MCF 10A (cell line): Measurements from ENCODE around the gene CA10. TPM values are rescaled to one million over a fixed set of nuclear protein-coding genes. Genes with fewer than 3 reads are reported as not detected.

Experiments
- BruUV-seq: library from RNA; stranded (reverse); fragments of 400-500 nt; replicated peaks from 2 replicates; lab custom pipeline; 2021; lab: Mats Ljungman, UMichigan
- CTCF ChIA-PET: fragments of 300-600 bp; sonication (Branson Sonifier 250); formaldehyde crosslinking; extraction: SDS; loops from one replicate; lab custom pipeline; 2021; ENCODE audit warnings: antibody characterized with exemption, inconsistent platforms; lab: Yijun Ruan, JAX
- POLR2A ChIA-PET: fragments of 300-600, 350-650 bp; sonication (Branson Sonifier 250); formaldehyde crosslinking; extraction: SDS; loops from one replicate; lab custom pipeline; 2020; ENCODE audit warnings: antibody characterized with exemption, inconsistent platforms; lab: Yijun Ruan, JAX
- DNase-seq: peaks from one replicate; pipeline ENCODE4 v3.0.0-alpha.2; 2018; ENCODE audit not compliant: unreplicated experiment
- H3K27ac Mint-ChIP-seq: one replicate; pipeline ENCODE4 v1.8.0; 2022; ENCODE audit warnings: mild to moderate bottlenecking, low read depth, mixed read lengths; ENCODE audit not compliant: unreplicated experiment
- H3K27me3 Mint-ChIP-seq: one replicate; pipeline ENCODE4 v1.8.0; 2022; ENCODE audit warnings: mixed read lengths; ENCODE audit not compliant: insufficient read depth, unreplicated experiment
- H3K36me3 Mint-ChIP-seq: one replicate; pipeline ENCODE4 v1.8.0; 2022; ENCODE audit warnings: mild to moderate bottlenecking, moderate library complexity, mixed read lengths; ENCODE audit not compliant: insufficient read depth, unreplicated experiment
- H3K4me1 Mint-ChIP-seq: one replicate; pipeline ENCODE4 v1.8.0; 2022; ENCODE audit warnings: mixed read lengths; ENCODE audit not compliant: insufficient read depth, unreplicated experiment
- H3K4me3 Mint-ChIP-seq: one replicate; pipeline ENCODE4 v1.8.0; 2022; ENCODE audit warnings: mild to moderate bottlenecking, moderate library complexity, mixed read lengths; ENCODE audit not compliant: unreplicated experiment
- H3K9me3 Mint-ChIP-seq: one replicate; pipeline ENCODE4 v1.8.0; 2022; ENCODE audit warnings: mixed read lengths; ENCODE audit not compliant: unreplicated experiment
- intact Hi-C: fragments of 100-400 bp; cut with micrococcal nuclease; formaldehyde crosslinking; loops from 2 replicates; pipeline ENCODE4 v1.14.1; 2022
- total RNA-seq: library from RNA; stranded (reverse); gene quantifications from 2 replicates; pipeline ENCODE4 v1.2.3, GENCODE V29; 2022
- TF ChIP-seq, protein P1 (sequence below): fragments of 200-600 bp; IDR thresholded peaks from one replicate; pipeline ENCODE4 v1.8.0; 2022; ENCODE audit warnings: antibody characterized with exemption, mild to moderate bottlenecking; ENCODE audit not compliant: unreplicated experiment

CA10 gene
- total RNA-seq, 1 experiment from 2014 or later: not detected

DNA sequence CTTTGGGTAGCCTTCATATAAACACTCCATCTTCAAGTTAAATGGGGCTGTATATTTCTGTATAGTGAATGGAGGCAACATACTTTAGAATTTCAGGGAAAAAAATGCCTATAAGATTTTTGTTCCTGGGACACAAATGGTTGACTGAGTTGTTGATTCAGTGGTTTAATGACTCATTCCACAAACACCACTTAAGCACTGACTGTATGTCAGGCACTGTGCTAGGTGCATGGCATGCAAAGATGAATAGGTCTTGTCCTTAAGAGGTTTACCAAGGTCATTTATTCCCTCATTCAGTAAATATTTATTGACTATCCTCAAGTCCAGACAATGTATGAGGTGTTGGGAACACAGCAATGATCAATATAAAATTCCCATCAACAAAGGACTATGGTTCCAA is 417.1 kb downstream of the CA10 start:
- CTCF ChIA-PET: no interaction called here
- TF ChIP-seq, protein P1, sequence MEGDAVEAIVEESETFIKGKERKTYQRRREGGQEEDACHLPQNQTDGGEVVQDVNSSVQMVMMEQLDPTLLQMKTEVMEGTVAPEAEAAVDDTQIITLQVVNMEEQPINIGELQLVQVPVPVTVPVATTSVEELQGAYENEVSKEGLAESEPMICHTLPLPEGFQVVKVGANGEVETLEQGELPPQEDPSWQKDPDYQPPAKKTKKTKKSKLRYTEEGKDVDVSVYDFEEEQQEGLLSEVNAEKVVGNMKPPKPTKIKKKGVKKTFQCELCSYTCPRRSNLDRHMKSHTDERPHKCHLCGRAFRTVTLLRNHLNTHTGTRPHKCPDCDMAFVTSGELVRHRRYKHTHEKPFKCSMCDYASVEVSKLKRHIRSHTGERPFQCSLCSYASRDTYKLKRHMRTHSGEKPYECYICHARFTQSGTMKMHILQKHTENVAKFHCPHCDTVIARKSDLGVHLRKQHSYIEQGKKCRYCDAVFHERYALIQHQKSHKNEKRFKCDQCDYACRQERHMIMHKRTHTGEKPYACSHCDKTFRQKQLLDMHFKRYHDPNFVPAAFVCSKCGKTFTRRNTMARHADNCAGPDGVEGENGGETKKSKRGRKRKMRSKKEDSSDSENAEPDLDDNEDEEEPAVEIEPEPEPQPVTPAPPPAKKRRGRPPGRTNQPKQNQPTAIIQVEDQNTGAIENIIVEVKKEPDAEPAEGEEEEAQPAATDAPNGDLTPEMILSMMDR: no peak
- Mint-ChIP-seq H3K9me3 (no peaks in the 10 kb centered on the region), H3K4me3 (no peak overlapping the region), H3K27me3 (no peaks in the 10 kb centered on the region), H3K4me1 (peaks cover 12% of the 10 kb centered on the region), H3K27ac (no peak overlapping the region), H3K36me3 (no peaks in the 10 kb centered on the region)
- intact Hi-C loops: no loop called here
- POLR2A ChIA-PET: no interaction called here
- peak; percentile 22 for DNase-seq
- BruUV-seq: no TSS peak

DNA sequence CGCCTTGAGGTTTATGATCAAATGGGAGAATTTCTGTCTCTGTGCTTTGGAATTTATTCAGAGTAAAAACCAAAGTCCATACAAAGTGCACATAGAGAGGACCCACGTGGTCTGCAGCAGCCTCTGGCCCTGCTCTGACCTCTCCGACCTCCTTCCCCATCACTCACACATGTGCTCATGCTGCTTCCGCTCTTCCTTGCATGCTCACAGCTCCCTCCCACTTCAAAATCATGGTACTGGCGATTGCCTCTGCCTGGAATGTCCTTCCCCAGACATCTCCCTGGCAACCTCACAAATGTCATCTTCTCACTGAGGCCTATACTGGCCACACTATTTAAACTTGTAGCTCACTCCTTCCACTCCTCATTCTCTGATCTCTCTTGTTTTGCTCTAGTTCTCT is 418.0 kb downstream of the CA10 start:
- ChIA-PET POLR2A (no interaction called here), CTCF (no interaction called here)
- BruUV-seq: no TSS peak
- Mint-ChIP-seq H3K4me1 (peaks cover 3% of the 10 kb centered on the region), H3K27me3 (no peaks in the 10 kb centered on the region), H3K27ac (no peak overlapping the region), H3K4me3 (no peak overlapping the region), H3K36me3 (no peaks in the 10 kb centered on the region), H3K9me3 (no peaks in the 10 kb centered on the region)
- TF ChIP-seq, protein P1: no peak
- no peak for DNase-seq
- intact Hi-C loops: no loop called here

DNA sequence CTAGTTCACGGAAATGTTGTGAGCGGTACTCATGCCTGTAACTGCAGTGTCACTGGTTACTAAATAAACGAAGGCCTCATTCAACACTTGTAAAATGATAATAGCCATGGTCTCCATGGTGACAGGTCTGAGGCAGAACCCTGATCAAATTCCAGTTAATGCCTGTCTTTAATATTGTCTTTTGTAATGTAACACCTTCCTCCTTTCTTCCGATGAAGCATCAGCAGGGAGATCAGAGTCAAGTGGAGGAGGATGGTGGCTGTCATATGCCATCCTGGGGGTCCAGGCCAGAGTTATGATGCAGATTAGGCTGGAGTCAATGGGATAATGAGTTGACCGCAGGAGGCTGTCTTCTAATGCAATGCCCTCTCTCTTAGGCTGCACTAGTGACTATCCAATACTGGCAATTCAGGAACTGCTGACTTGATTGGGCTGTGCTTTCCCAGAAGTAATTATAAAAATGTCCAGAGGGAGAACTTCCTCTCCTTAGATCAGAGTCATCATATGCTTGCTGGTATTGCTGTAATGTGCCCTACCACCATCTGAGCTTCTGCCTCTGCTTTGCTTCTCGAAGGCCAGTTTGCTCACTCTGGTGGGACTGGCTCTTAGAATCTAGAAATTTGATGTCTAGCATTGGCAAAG is 419.1 kb downstream of the CA10 start:
- Mint-ChIP-seq H3K36me3 (no peaks in the 10 kb centered on the region), H3K4me3 (no peak overlapping the region), H3K27ac (no peak overlapping the region), H3K9me3 (no peaks in the 10 kb centered on the region), H3K27me3 (peaks cover 7% of the 10 kb centered on the region), H3K4me1 (no peaks in the 10 kb centered on the region)
- TF ChIP-seq, protein P1: no peak
- ChIA-PET POLR2A (no interaction called here), CTCF (interaction anchor here (0.6 to 0.7 kb wide), 2 partner anchors 12 to 807 kb away, joined by 3 to 4 read pairs; no protein-coding TSS in a partner anchor)
- intact Hi-C loops: no loop called here
- BruUV-seq: no TSS peak
- no peak for DNase-seq

DNA sequence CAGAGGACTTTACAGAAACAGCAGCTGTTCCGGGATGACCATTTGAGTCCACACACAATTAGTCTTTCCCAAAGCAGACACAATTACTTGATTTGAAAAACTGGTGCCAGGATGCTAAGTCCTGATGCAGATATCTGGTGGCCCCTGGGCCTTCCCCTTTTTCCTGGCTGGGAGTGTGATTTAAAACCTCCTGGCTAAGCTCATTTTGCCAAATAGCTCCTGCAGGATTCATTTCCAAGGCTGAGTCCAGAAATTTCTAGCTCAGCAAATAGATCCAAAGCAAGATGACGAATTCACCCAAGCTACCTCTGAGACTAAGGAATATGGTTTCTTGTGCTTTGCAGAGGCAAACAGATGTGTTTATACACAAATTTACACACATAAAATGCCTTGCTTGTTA is 422.2 kb downstream of the CA10 start:
- TF ChIP-seq, protein P1: no peak
- CTCF ChIA-PET: interaction anchor here (0.6 to 2.5 kb wide), 8 partner anchors 10 to 365 kb away, joined by 3 to 9 read pairs (median 4); no protein-coding TSS in a partner anchor
- no peak overlapping the region for H3K27ac Mint-ChIP-seq

More for the DNA sequence above, 422.2 kb downstream of the CA10 start:
- no peaks in the 10 kb centered on the region for H3K4me1 Mint-ChIP-seq
- no peak for DNase-seq
- no peak overlapping the region for H3K4me3 Mint-ChIP-seq
- POLR2A ChIA-PET: interaction anchor here (0.5 kb wide), 1 partner anchor 964 kb away, joined by 3 read pairs; no protein-coding TSS in a partner anchor
- H3K9me3 Mint-ChIP-seq: no peaks in the 10 kb centered on the region
- H3K36me3 Mint-ChIP-seq: no peaks in the 10 kb centered on the region
- BruUV-seq: no TSS peak
- H3K27me3 Mint-ChIP-seq: peaks cover 11% of the 10 kb centered on the region
- intact Hi-C loops: no loop called here
